Naive B cell (primary cell): ENCODE data around the gene ISM1. TPM values are rescaled to one million over a fixed set of nuclear protein-coding genes. Genes with fewer than 3 reads are reported as not detected.

Experiments
- ATAC-seq, 2 donors: fragments of 150-1000 bp; cut with Tn5 transposase; 2 replicates each; pipeline ENCODE4 v1.10.0; 2021; ENCODE audit warnings: low read depth in 2 of 2, mild to moderate bottlenecking in 2 of 2, moderate library complexity in 2 of 2
- DNase-seq: peaks from one replicate; pipeline ENCODE4 v3.0.0; 2022
- H3K27ac Mint-ChIP-seq, 6 donors: one replicate each; pipeline ENCODE4 v1.8.0; 2020 to 2022; ENCODE audit warnings: mild to moderate bottlenecking in 6 of 6, mixed read lengths in 6 of 6, moderate library complexity in 5 of 6, inconsistent platforms in 2 of 6
- H3K27me3 Mint-ChIP-seq, 3 donors: one replicate each; pipeline ENCODE4 v1.8.0; 2021 to 2022; ENCODE audit warnings: mixed read lengths in 3 of 3, mild to moderate bottlenecking in 1 of 3
- H3K36me3 Mint-ChIP-seq, 2 donors: one replicate each; pipeline ENCODE4 v1.8.0; 2020 to 2022; ENCODE audit warnings: mixed read lengths in 2 of 2, inconsistent platforms in 1 of 2, mild to moderate bottlenecking in 1 of 2
- H3K4me1 Mint-ChIP-seq, 3 donors: one replicate each; pipeline ENCODE4 v1.8.0; 2020 to 2022; ENCODE audit warnings: mixed read lengths in 3 of 3, inconsistent platforms in 1 of 3, mild to moderate bottlenecking in 1 of 3, moderate library complexity in 1 of 3
- H3K4me3 Mint-ChIP-seq, 8 donors: one replicate each; pipeline ENCODE4 v1.8.0; 2020 to 2022; ENCODE audit warnings: mild to moderate bottlenecking in 8 of 8, mixed read lengths in 8 of 8, moderate library complexity in 8 of 8, inconsistent platforms in 2 of 8
- H3K9me3 Mint-ChIP-seq, 7 donors: one replicate each; pipeline ENCODE4 v1.8.0; 2020 to 2022; ENCODE audit warnings: mixed read lengths in 7 of 7, mild to moderate bottlenecking in 5 of 7, inconsistent platforms in 2 of 7, moderate library complexity in 1 of 7
- polyA plus RNA-seq, 6 donors: library from polyadenylated mRNA; unstranded; fragments of 300-500 nt; fragmentation: Illumina TruSeq; gene quantifications; one replicate each; pipeline ENCODE4 v1.2.3, GENCODE V29; 2021; ENCODE audit warnings: low read depth in 6 of 6

The ISM1 gene
- polyA plus RNA-seq, 6 donors from 2014 or later: not detected

GRCh38 chr20:13348311-13349234, 127.5 kb downstream of the ISM1 start:
- Mint-ChIP-seq H3K36me3 (no peaks in the 10 kb centered on the region), H3K9me3 (peaks cover 0 to 5% (median 0%) of the 10 kb centered on the region in 7 donors), H3K27ac (no peak overlapping the region), H3K27me3 (peaks cover 3 to 8% (median 7%) of the 10 kb centered on the region in 3 donors), H3K4me3 (no peak overlapping the region), H3K4me1 (no peaks in the 10 kb centered on the region)
- ATAC-seq: no peak
- DNase-seq: no peak

- ATAC-seq: no peak
- Mint-ChIP-seq H3K27ac (no peak overlapping the region), H3K36me3 (no peaks in the 10 kb centered on the region), H3K9me3 (peaks cover 0 to under 1% (median 0%) of the 10 kb centered on the region in 7 donors), H3K4me1 (no peaks in the 10 kb centered on the region), H3K27me3 (peaks cover under 1 to 3% (median 2%) of the 10 kb centered on the region in 3 donors), H3K4me3 (no peak overlapping the region)
- DNase-seq: no peak
These were observed 128.1 kb downstream of the ISM1 start for GRCh38 chr20:13349235-13349604.

Other genes starting within 250 kb of the ISM1 start
- not detected for gene SPTLC3, start 212.3 kb upstream of the ISM1 start, polyA plus RNA-seq